GM12872 (cell line): Measurements from ENCODE around the gene KCNG1.

Experiments used
- CTCF ChIP-seq: IDR thresholded peaks from 3 replicates; pipeline ENCODE4 v1.5.1; 2011; ENCODE audit warnings: low read depth, mild to moderate bottlenecking, low read length, moderate library complexity; ENCODE audit not compliant: insufficient read depth

The KCNG1 gene

GRCh38 chr20:50958615-50959542 lies 64.0 kb downstream of the KCNG1 start, which contains the start of gene MOCS3:
TSS of gene MOCS3 (plus strand) at chr20:50958818. CDS start at chr20:50958843, 25 bp downstream.
- TF ChIP-seq CTCF, result no peak

GRCh38 chr20:50957798-50958614 lies 64.9 kb downstream of the KCNG1 start, which contains the start of gene DPM1:
TSS of gene DPM1 (minus strand) at chr20:50958532. CDS start at chr20:50958523, 9 bp downstream.
- TF ChIP-seq CTCF, result no peak

GRCh38 chr20:50957276-50957675 lies 65.6 kb downstream of the KCNG1 start:
- no peak for TF ChIP-seq CTCF

GRCh38 chr20:50953821-50954220 lies 69.1 kb downstream of the KCNG1 start:
- TF ChIP-seq CTCF, result no peak
